ENCODE measurements around the gene KIF9.
"Not testable (repeated sequence)": the region's sequence is repeated elsewhere in the genome, so short reads cannot be mapped to it uniquely, and the experiment has no call there.

KIF9 gene

DNA sequence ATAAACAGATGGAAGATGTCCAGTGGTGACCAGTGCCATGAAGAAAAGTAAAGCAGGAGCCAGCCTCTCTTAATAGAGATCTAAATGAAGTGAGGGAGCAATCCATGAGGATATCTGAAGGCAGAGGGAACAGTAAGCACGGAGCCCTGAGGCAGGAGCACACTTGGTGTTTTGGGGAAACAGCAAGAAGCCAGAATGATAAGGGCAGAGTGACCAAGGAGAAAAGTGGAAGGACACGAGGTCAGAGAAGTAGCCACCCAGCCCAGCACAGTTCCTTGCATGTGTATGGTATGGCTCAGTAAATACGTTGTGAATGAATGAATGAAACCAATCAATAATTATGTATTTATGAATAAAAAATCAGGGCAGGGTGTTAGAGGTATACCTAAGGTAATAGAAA lies 11.8 kb upstream of the KIF9 start:
- no peak for DNase-seq

DNA sequence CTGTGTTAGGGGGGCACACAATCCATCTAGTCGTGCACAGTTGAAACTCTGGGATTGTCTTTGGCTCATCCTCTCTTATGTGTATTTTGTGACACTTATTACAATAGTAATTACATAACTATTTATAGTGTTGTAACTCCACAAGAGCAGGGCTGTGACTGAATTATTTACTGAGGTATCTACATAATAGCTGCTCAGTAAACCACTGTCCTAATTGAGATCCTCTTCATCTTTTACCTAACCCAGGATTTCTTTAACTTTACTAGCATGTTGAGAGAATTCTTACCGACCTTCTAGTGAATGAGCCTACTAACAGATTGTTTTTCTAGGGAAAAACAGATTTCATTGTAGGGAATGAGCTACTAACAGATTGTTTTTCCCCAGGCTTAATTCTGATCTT lies 11.2 kb upstream of the KIF9 start:
- DNase-seq = no peak

- not testable (repeated sequence) for DNase-seq
These were observed 9.3 kb upstream of the KIF9 start for GRCh38 chr3:47291754-47292420.

- no peak for DNase-seq
These were observed 8.7 kb upstream of the KIF9 start for GRCh38 chr3:47291158-47291753.

- no peak for DNase-seq
These were observed 6.6 kb upstream of the KIF9 start for GRCh38 chr3:47288966-47289910.

- DNase-seq = peak; percentile 42
These were observed 1.2 kb upstream of the KIF9 start for GRCh38 chr3:47283591-47284364.

DNA sequence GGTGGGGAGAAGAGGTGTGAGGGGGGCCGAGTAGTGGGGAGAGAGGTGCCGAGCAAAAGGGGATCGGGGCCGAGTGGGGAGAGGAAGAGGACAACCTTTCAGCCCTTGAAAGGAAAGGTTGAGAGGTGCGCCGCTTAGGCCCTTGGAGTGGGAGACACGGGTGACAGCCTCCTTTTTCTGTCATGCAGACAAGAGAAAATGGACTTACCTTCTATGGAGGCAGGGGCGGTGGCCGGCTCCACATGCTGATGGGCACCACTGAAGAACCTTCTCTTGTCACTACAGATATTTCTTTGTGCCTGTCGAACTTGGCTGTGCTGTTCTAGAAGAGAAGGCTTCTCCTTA lies 566 bp upstream of the KIF9 start:
- peak; percentile 49 for DNase-seq

GRCh38 chr3:47280519-47280918 lies 2.1 kb downstream of the KIF9 start:
- DNase-seq = no peak

- DNase-seq = no peak
These were observed 6.0 kb downstream of the KIF9 start for GRCh38 chr3:47276558-47276957.

DNA sequence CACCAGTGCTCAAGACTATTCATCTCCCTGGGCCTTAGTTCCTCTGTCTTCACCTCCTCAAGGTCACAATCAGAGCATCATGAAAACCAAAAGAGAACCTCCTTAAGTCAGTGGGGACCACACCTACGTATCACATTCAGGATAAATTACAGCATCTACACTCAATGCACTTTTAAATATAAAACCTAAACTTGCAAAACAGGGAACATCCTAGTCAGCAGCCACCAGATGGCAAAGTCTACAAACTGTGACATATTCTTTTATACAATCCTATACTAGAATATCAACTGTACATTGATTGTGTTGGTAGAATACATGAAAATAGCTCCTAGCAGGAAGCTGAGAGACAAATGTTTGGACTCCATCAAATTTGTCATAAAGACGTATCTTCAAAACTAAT lies 7.9 kb downstream of the KIF9 start:
- no peak for DNase-seq

DNA sequence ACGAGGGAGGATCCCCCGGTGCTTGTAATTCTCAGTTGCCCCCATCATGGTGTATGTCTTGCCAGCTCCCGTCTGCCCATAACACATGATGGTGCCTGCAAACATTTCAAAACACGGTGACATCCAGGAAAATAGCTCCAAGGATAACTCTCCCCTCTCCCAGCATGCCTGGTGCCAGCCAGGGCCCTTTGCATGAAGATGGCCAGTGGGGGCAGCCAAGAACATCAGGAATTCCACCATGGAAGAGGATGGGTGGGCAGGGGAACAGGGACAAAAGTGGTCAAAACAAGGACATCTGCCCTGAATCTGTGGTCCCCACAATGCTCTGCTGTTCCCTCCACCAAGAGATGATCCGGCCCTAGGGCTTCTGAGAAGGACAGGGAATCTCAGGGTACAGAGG lies 9.0 kb downstream of the KIF9 start:
- no peak for DNase-seq

DNA sequence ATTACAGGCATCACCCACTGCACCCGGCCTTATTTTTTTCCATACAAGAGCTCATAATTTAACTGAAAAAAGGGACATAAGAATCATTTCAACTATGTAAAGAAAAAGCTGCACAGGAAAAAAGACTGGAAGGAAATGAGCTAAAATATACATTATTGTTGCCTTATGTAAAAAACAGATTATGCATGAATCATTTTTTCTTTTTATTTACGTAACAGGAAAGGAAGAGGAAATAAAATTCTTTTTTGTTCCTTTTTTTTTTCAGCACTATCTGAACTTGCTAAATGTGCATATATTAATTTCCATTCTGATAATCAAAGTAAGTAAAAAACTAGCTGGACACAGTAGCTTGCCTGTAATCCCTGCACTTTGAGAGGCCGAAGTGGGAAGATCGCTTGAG lies 12.1 kb downstream of the KIF9 start:
- no peak for DNase-seq

- no peak for DNase-seq
These were observed 15.1 kb downstream of the KIF9 start for GRCh38 chr3:47267490-47267824.

DNA sequence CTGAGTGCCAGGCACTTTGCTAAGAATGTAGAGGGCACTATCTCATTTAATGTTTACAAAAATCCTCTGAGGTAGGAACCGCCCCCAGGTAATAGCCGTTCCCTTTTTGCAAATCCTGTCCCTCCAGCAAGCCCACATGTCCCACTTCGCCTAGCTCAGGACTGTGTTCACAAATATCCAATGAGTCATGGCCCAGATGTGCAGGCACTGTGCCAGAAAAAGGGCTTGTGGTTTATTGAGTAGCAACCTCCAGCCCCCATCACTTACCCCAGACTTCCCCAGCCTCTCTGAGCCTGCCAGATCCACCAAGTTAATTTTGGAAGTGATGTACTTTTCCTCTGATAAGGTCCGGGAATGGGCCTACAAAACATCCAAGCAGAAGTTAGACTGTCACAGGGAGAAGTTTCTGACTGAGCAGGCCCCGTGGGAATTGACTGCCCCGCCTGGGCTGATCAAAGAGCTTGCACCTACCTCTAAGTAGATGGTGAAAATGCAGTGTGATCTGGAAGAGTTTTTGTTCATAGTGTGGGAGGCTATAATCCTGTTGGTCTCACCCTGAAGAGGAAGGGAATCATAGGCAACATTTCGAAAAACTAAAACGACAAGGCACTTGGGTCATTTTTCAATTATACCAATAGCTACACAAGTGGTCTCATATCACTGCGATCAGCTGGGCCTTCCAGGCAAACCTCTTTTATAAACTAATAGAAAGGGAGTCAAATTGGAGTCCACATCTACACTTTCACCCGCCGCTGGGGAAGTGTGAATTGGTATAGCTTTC lies 15.7 kb downstream of the KIF9 start:
- DNase-seq = peak; percentile 83

DNA sequence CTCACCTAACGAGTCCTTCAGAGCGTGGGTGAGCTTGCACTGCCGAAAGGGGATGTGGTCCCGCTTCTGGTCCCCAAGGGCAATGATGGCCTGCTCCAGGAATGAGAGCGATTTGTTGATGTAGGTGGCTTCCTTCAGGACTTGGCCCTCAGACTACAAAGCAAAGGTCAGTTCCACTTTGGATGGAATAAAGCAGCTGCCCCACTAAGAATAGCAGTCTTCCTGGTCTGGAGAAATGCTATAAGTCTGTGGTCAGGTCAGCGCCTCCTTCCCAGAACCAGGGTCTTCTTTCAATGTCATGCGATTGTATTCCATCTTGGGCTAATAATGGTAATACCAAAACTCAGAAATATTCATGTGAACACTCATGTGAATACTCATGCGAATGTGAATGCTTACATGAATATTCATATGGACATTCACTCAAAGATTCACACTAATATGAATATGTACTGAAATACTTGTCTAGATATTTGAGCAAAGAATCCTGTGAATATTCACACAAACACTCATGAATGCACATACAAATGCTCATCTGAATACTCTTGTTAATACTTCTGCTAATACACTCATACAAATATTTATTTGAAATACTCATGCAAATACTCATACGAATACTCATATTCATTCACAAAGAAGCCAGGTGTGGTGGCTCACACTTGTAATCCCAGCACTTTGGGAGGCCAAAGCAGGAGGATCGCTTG lies 16.7 kb downstream of the KIF9 start:
- DNase-seq = no peak

DNA sequence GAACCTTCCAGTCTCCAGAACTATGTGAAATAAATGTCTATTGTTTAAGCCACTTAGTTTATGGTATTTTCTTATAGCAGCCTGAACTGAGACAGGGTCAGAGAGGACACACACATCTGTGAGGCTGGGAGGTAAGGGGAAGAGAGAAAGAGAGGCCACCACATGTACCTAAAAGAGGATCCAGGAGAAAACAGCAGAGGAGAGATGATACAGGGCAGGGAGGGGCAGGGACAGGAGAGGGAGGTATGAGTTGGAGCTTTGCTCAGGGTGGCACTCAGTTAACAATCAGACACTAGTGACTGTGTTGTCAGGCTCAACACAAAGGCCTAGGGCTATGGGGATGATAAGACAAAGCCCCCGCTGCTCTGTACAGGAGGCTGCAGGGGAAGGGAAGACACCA lies 17.6 kb downstream of the KIF9 start:
- DNase-seq = no peak

DNA sequence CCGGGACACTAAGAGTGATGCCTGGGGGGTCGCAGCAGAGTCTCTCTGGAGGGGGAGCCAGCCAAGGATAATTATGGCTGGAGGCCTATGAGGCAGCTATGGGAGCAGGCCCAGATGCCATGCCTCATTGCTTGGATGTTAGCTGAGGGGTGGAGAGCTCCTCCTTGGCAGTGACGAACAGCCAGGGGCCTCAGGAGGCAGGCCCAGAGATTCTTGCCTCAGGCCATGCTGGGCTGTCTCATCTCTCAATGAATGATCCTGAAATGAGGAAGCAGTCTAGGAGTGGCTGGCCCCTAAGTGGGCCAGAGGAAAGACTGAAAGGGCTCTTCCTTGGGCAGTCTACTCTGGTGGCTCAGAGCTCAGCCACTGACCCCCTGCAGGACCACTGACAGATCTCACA lies 21.3 kb downstream of the KIF9 start:
- DNase-seq = no peak

- no peak for DNase-seq
These were observed 22.0 kb downstream of the KIF9 start for GRCh38 chr3:47260605-47261004.

- peak; percentile 73 for DNase-seq
These were observed 23.5 kb downstream of the KIF9 start for GRCh38 chr3:47259114-47259513.

DNA sequence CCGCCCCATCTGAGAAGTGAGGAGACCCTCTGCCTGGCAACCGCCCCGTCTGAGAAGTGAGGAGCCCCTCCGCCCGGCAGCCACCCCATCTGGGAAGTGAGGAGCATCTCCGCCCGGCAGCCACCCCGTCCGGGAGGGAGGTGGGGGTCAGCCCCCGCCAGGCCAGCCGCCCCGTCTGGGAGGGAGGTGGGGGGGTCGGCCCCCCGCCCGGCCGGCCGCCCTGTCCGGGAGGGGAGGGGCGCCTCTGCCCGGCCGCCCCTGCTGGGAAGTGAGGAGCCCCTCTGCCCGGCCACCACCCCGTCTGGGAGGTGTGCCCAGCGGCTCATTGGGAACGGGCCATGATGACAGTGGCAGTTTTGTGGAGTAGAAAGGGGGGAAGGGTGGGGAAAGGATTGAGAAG lies 26.3 kb downstream of the KIF9 start:
- not testable (repeated sequence) for DNase-seq

DNA sequence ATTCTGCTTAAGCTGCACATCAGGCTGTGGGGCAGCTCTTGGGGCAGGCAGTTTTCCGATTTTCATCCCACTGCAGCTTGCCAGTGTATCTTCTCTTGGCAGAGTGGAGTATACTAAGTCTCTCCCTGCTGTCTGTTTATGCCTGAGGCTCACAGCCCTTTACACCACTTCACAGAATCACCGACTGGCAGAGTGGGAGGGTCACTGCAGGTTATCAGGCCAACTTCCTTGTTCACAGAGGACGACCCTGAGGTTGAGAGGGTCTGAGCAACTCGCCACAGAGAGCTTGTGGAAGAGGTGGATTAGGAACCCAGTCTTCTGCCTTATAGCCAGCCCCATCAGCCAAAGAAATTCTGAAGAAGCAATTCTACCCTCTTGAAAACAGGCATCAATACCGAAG lies 30.9 kb downstream of the KIF9 start:
- DNase-seq = no peak

DNA sequence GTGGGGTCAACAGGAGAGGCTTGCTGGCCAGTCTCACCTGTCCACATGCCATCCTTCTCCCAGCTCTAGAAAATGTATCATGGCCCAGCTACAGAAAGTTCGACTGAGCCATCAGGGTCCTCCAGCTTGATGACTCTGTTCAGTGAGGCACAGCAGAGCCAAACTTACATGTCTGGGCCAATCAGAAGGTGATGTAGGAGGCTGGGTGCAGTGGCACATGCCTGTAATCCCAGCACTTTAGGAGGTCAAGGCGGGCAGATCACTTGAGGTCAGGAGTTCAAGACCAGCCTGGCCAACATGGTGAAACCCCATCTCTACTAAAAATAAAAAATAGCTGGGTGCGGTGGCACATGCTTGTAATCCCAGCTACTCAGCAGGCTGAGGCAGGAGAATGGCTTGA lies 31.5 kb downstream of the KIF9 start:
- not testable (repeated sequence) for DNase-seq

Data from NCI-H82 (cell line).